H54 (cell line): ENCODE measurements around the gene ANKS1B.
"Not testable (repeated sequence)": the region's sequence is repeated elsewhere in the genome, so short reads cannot be mapped to it uniquely, and the experiment has no call there.

Source experiments
- DNase-seq: peaks from one replicate; pipeline ENCODE4 v3.0.0; 2011; ENCODE audit warnings: low spot score, mixed read lengths; ENCODE audit not compliant: insufficient read length
- FAIRE-seq: peaks from 3 replicates; lab custom pipeline; 2011; peaks lifted over from hg19 to GRCh38; lab: Jason Lieb, UNC
- POLR2A ChIP-seq: IDR thresholded peaks from 2 replicates; pipeline ENCODE4 v1.6.1; 2011; ENCODE audit warnings: low read depth, mild to moderate bottlenecking, low read length

The ANKS1B gene

DNA sequence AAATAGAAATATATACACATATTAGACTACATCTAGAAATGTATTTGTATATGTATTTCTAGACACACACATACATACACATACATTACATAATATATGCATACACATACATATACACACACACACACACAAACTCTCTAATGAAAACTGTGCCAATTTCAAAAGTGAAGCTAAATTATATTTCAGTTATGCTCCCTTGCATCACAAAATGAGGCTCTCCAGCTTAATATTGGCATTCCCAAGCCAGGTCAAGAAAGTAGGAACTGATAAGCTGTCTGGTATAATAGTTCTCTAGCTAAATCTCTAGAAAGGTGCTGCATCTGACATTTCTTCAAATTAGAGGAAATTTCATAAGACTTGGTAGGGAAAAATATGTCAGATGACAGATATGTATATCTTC is 280.3 kb downstream of the ANKS1B start:
- DNase-seq (no peak), FAIRE-seq (no peak)
- TF ChIP-seq POLR2A, result no peak

DNA sequence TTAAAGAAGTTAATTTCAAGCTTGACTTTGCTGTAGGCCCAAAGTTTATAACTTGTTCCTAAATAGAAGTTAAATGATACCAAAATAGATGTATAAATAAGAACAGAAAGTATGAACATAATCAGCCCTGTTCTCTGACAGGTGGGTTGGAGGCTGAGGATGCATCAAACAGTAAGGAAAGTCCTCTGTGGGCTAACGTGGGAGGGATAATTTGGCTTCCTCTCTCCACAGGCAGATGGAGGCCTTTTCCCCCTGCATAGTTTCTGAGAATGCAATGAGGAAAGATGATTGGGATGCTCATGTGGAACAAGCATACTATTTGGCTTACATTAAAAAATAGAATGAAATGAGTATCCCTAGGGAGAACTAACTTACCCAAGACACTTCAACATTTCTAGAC is 280.7 kb downstream of the ANKS1B start:
- no peak for TF ChIP-seq POLR2A
- FAIRE-seq (no peak), DNase-seq (no peak)

DNA sequence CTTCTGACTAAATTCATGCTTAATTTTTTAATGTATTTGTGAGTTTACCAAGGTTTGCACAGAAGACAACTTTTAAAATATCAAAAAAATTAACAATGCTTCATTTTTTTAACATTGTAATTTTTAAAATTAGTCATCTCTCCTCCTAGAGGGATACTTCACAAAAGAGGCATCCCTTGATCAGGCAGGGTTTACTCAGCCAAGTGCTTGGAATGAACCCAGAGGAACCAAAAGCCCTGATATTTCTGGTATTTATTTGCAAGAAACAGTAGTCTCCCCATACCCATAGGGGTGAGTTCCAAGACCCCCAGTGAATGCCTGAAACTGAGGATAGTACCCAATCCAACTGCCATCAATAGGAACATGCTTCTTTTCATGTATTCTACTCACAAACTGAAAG is 284.7 kb downstream of the ANKS1B start:
- DNase-seq (no peak), FAIRE-seq (no peak)
- TF ChIP-seq POLR2A, result no peak

DNA sequence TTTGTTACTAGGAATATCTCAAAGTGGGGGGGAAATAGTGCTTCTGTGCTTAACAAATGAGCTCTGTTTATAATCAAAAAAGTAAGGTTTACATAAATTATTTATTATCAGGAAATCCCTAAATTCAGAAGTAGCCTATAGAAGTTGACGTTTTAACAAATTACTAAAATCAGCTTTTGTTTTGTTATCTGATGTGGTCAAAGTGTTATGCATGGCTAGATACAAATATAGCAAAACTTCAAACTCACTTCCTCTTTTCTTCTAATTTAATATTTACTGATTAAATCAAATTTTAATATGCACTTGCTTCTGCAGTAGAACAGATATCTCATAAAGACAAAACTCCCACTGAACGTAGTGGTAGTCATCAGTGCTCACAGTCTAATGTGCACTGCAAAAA is 289.7 kb downstream of the ANKS1B start:
- no peak for TF ChIP-seq POLR2A
- FAIRE-seq, result no peak

DNA sequence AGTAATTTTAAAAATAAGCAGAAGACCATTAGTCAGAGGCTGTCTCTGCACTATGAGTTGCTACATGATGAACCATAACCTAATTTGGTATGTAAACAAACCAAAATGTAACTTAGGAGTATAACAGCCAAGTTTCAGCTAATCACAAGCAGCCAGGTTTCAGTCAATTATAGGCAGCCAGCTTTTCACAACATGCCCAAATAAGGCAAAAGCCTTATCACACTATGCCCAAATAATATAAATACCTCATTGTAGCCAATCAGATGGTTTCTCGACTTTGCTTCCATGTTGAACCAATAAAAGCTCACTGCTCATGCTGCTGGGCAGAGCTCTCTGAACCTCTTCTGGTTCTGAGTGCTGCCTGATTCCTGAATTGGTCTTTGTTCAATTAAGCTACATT is 298.6 kb downstream of the ANKS1B start:
- TF ChIP-seq POLR2A, result no peak
- DNase-seq (no peak), FAIRE-seq (no peak)

More for the DNA sequence above, 289.7 kb downstream of the ANKS1B start:
- DNase-seq, result no peak

DNA sequence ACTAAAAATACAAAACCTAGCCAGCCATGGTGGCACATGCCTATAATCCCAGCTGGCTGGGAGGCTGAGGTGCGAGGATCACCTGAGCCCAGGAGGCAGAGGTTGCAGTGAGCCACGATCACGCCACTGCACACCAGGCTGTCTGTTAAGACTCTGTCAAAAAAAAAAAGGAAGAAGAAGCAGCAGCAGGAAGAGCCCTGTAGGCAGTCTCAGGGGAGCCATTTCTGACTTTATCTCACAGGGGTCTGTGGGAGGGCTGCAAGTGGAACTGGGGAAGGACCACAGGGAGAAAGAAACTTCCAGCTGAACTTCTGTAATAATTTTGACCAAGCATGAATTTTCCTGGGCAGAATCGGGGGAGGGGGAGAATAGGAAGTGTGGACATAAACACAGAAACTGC is 304.5 kb downstream of the ANKS1B start:
- no peak for DNase-seq
- TF ChIP-seq POLR2A, result no peak
- no peak for FAIRE-seq

DNA sequence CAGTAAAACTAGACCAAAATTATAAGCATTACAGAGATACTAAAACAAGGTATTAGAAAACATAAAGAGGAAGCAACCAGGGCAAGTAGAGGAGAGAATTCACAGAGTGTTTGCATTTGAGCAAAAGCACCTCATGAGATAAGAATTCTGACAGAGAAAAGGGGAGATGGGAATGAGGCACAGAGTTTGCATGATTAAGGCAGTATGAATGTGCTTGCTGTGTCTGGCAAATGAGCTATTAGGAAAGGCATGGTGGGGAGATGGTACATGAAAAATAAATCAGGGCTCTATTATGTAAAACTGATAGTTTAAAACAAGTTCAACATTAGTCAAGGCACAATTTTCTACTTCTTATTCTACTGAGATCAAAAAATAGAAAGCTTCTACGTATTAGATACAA is 314.1 kb downstream of the ANKS1B start:
- no peak for TF ChIP-seq POLR2A
- no peak for DNase-seq
- FAIRE-seq, result no peak

DNA sequence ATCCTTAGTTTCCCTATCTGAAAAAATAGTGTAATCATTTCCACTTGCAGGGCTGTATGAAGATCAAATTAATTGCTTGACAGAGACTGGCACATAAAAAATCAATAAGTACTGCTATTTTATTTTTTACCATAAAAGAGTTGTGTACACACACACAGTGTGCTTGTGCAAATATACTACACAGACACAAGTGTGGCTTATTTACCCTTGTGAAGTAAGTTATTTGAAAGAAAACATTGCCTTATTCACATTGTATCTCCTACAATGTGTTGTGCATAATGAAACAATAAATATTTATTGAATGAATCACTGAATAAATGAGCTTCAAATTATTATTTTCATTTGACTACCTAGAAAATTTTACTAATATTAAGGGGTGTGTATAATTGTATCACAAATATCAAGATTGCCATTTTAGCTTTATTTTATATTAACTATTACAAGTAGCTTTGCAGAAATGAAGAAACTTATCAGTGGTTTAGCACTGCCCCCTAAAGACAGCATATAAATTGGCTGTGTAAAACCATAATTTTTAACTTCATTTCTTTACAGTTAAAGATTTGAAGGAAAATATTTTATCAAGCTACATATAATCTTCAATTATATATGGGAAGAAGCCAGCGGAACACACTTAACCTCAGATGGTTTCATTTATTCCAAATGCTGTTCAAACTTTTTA is 325.9 kb downstream of the ANKS1B start:
- FAIRE-seq, result no peak
- no peak for DNase-seq
- TF ChIP-seq POLR2A, result no peak

DNA sequence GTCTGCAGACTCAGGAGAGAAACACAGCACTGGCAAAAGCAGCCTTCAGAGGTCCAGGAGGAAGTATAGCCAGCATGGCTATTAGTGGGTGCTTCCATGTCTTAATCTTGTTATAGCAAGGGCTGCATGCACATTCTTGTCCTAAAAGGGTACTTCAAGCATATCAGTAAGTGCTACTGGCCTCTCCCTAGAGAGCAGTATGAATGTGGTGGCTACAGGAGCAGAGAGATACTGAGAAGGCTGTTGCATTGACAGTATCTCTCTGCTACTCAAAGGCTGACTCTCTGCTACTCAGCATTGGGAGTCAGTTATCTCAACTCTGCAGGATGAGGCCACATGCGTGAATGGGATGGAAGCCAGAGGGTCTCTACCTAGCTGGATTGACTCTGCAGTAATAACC is 335.2 kb downstream of the ANKS1B start:
- DNase-seq (no peak), FAIRE-seq (no peak)
- no peak for TF ChIP-seq POLR2A

DNA sequence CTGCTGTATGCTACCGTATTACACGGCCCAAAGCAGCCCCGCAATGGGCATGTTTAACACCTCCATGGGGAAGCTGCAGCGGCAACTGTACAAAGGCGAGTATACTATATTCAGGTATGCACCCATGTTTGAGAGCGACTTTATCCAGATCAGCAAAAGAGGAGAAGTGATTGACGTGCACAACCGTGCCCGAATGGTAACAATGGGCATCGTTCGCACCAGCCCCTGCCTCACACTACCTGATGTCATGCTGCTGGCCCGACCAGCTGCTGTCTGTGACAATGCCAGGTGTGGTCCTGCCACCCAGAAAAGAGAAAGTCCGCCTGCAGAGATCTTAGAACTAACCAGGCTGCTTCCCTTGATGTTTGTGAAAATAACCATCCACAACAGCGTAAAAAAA is 336.6 kb downstream of the ANKS1B start:
- DNase-seq (no peak), FAIRE-seq (no peak)
- TF ChIP-seq POLR2A, result no peak

DNA sequence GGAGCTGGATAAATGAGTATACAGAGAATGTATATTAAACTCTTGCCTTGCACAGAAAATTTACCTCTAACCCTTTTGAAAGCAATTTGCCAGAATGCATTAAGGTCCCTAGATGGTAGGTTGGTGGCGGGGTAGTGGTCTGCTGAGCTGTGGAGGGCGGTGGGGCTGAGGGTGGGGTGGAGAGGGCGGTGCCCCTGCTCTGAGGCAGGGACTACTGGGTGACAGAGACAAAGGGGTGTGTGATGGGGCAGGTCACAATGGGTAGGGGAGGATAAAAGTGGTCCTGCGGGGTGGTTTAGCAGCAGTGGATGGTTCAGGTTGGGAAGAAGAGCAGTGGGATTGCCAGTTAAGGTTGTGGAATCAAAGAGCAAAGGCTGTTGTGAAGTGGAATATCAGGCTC is 337.3 kb downstream of the ANKS1B start, which contains the start of gene GARIN6:
GARIN6 (plus strand) TSS at position 301 of the 400 bp plus-strand sequence. CDS start 422 bp downstream, outside the sequence.
- no peak for FAIRE-seq

DNA sequence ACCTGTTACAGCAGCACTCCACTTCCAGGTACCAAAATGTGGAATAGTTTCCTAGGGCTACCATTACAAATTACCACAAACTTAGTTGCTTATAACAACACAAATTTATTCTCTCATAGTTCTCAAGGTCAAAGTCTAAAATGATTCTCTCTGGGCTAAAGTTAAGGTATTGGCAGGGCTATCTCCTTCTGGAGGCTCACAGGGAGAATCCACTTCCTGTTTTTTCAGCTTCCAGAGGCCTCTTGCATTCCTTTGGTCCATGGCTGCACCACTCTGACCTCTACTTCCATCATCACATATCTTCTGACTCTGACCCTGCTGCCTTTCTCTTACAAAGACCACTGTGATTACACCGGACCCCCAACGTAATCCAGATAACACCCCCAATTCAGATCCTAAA is 340.1 kb downstream of the ANKS1B start:
- FAIRE-seq (no peak), DNase-seq (no peak)
- TF ChIP-seq POLR2A, result no peak

More for the DNA sequence above, 337.3 kb downstream of the ANKS1B start, which contains the start of gene GARIN6:
- no peak for TF ChIP-seq POLR2A
- DNase-seq, result no peak

DNA sequence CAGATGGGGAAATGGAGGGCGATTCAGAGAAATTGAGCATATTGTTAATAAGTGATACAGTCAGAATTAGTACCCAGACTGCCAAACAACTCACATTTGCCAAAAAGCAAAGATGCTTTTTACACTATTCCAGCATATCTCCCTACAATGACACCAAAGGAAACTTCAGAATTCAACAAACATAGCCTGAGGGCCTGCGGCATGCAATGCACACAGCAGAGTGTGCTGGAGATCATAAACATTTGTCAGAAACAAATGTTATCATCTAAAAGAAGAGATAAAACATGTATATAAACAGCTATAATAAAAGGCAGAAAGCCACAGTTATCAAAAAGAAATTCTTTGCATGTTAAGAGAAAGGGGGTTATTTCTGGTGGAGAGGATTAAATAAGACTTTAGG is 357.3 kb downstream of the ANKS1B start:
- TF ChIP-seq POLR2A, result no peak
- FAIRE-seq (no peak), DNase-seq (no peak)

DNA sequence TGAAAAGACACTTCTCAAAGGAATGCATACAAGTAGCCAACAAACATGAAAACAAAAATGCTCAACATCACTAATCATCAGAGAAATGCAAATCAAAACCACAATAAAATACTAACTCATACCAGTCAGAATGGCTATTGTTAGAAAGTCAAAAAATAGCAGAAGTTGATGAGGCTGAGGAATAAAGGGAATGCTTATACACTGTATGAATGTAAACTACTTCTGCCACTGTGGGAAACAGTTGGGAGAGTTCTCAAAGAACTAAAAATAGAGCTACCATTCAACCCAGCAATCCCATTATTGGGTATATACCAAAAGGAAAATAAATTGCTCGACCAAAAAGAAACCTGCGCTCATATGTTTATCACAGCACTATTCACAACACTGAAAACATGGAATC is 360.1 kb downstream of the ANKS1B start:
- not testable (repeated sequence) for FAIRE-seq, DNase-seq

DNA sequence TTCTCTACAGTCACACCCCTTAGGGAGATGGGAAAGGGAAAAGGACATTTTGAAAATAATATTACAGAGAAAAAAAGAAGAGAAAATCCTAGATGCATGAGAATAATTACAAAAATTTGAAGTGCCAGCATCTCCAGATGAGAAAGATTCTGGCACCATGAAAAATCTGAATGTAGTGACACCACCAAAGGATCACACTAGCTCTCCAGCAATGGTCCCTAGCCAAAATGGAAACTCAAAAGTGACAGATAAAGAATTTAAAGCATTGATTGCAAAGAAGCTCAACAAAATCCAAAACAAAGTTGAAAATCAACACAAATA is 364.6 kb downstream of the ANKS1B start:
- TF ChIP-seq POLR2A, result no peak
- DNase-seq (no peak), FAIRE-seq (no peak)
